ENCODE results near the gene AARS1. TPM values are rescaled to one million over a fixed set of nuclear protein-coding genes. Genes with fewer than 3 reads are reported as not detected.

The AARS1 gene
- total and polyA plus RNA-seq, 2 of the 8 experiments (the other 6 are each of a cell fraction or from before 2014, with no cell fraction given), result 130 to 235 TPM

DNA sequence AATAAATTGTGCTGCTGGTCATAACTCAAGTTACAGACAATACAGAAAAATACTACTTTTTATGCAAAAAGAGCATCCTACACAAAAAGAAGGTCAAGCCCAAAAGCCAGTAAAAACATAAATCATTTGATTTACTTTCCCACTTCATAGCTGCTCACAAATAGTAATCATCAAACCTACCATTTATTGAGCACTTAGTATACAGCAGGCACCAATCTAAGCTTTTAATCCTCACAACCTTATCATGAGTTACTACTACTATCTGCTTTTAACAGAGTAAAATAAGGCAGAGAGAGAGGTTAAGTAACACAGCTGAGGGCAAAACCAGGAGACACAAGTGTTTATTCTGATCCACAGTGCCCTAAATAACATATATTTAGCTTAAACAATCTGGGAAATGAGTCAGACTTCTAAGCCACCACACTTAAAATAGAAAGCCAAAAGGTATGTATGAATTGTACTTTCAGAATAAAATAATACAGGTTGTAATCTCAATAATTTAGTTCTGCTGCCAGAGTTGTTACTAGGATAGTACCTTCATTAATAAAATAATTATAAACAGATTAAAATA, 1.7 kb upstream of the AARS1 start:
- no peaks in the 10 kb centered on the region; a peak in 1 of 4 replicates for H3K9me3 ChIP-seq (ENCODE audit: insufficient read depth in 2 of 2, low read depth in 1 of 2, low read length in 1 of 2)
- H3K4me2 ChIP-seq (ENCODE audit: insufficient read depth in 1 of 2, low read depth in 2 of 2, low read length in 2 of 2), result no peak overlapping the region
- H3K14ac ChIP-seq (ENCODE audit: insufficient read length), result no peak overlapping the region
- H2AK5ac ChIP-seq (ENCODE audit: low read depth, low read length), result no peak overlapping the region
- no peak overlapping the region for H3K56ac ChIP-seq (replicated peaks; ENCODE audit: insufficient read length, low read depth, low read length)
- H2AFZ ChIP-seq (ENCODE audit: low read length), result no peak overlapping the region
- peaks cover 0 to 8% (median 0%) of the 10 kb centered on the region in 4 experiments; a peak in 2 of 8 replicates for H3K36me3 ChIP-seq (ENCODE audit: control insufficient read depth in 2 of 4, insufficient read depth in 4 of 4, low read length in 3 of 4)
- no peak overlapping the region for H3K27ac ChIP-seq (ENCODE audit: low read depth, low read length)
- no peak overlapping the region for H3K18ac ChIP-seq (ENCODE audit: extremely low read depth, low read length)
- FAIRE-seq, result no peak
- no peak overlapping the region for H4K91ac ChIP-seq (replicated peaks; ENCODE audit: insufficient read length, low read length)
- peaks cover 2% of the 10 kb centered on the region; the same call in 1 of the 2 replicates for H3K23me2 ChIP-seq (ENCODE audit: low read depth, low read length)
- no peak overlapping the region for H2BK15ac ChIP-seq (ENCODE audit: low read length)
- H3K79me1 ChIP-seq (ENCODE audit: low read depth, low read length), result 0 out of 2 replicates have a peak, but pooled peaks cover 4% of the 10 kb centered on the region
- H3K9ac ChIP-seq (replicated peaks in 1 of 4; ENCODE audit: extremely low read depth in 1 of 4, low read depth in 3 of 4, low read length in 3 of 4), result no peak overlapping the region
- no peak overlapping the region for H3K4ac ChIP-seq (replicated peaks; ENCODE audit: insufficient read length, low read depth, low read length)
- H3K23ac ChIP-seq (ENCODE audit: insufficient read length), result no peak overlapping the region
- no peak overlapping the region for H2BK12ac ChIP-seq (ENCODE audit: low read depth, low read length)
- no peak overlapping the region for H2BK5ac ChIP-seq (ENCODE audit: low read depth, low read length)
- H3K27me3 ChIP-seq (replicated peaks in 1 of 4; ENCODE audit: control insufficient read depth in 3 of 4, extremely low read depth in 1 of 4, insufficient read depth in 3 of 4, low read length in 3 of 4), result no peaks in the 10 kb centered on the region
- ChIA-PET CTCF (ENCODE audit: partially characterized antibody) (no interaction called here), POLR2A (ENCODE audit: partially characterized antibody) (interaction anchor here (1.0 to 1.9 kb wide), 8 partner anchors 8 to 232 kb away, joined by 3 to 5 read pairs (median 4); partner anchors contain the start of genes COG4, DDX19A, DDX19B and EXOSC6)
- H3K79me2 ChIP-seq (ENCODE audit: control insufficient read depth in 1 of 2, insufficient read depth in 2 of 2, low read length in 2 of 2), result peaks cover 12 to 28% of the 10 kb centered on the region in 2 experiments
- TF ChIP-seq GTF2F1 (IDR thresholded peaks at IDR 0.05; ENCODE audit: borderline replicate concordance, low read depth, low read length) (no peak), SIX5 (IDR thresholded peaks at IDR 0.05; ENCODE audit: low read depth, low read length) (no peak), NRF1 (IDR thresholded peaks at IDR 0.05; ENCODE audit: low read depth, low read length) (no peak)
- TF ChIP-seq, protein P1, sequence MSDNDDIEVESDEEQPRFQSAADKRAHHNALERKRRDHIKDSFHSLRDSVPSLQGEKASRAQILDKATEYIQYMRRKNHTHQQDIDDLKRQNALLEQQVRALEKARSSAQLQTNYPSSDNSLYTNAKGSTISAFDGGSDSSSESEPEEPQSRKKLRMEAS (IDR thresholded peaks at IDR 0.05), result no peak
- no peak overlapping the region for H4K5ac ChIP-seq (ENCODE audit: insufficient read length, low read depth, low read length)
- no peak overlapping the region for H2BK20ac ChIP-seq (ENCODE audit: low read length)
- DNase-seq (ENCODE audit: low read depth in 1 of 2, low spot score in 2 of 2), result no peak
- H2BK120ac ChIP-seq (replicated peaks; ENCODE audit: low read depth, low read length), result no peak overlapping the region
- H4K8ac ChIP-seq (ENCODE audit: extremely low read depth, insufficient read depth, low read length), result no peak overlapping the region; the same call in 1 of the 2 replicates
- peaks cover 0 to 3% (median 0%) of the 10 kb centered on the region in 4 experiments; a peak in 4 of 7 replicates for H3K4me1 ChIP-seq (replicated peaks in 1 of 4; ENCODE audit: control insufficient read depth in 3 of 4, insufficient read depth in 4 of 4, low read length in 3 of 4)
- H3K4me3 ChIP-seq (ENCODE audit: extremely low read depth in 1 of 4, insufficient read depth in 2 of 4, low read depth in 3 of 4, low read length in 4 of 4), result no peak overlapping the region
- H4K20me1 ChIP-seq (replicated peaks in 1 of 2; ENCODE audit: control insufficient read depth in 1 of 2, insufficient read depth in 2 of 2, low read length in 2 of 2), result no peaks in the 10 kb centered on the region

Data from H1 (cell line).